CD4-positive, alpha-beta T cell treated with Interleukin-4 for 4 hours (primary cell): ENCODE measurements around the gene ALS2CL.
"Not testable (repeated sequence)": the region's sequence is repeated elsewhere in the genome, so short reads cannot be mapped to it uniquely, and the experiment has no call there.

Experiments
- DNase-seq: peaks from one replicate; pipeline ENCODE4 v3.0.0-alpha.2; 2020

ALS2CL gene

GRCh38 chr3:46714728-46715506 is 21.4 kb upstream of the ALS2CL start:
- DNase-seq, result no peak

DNA sequence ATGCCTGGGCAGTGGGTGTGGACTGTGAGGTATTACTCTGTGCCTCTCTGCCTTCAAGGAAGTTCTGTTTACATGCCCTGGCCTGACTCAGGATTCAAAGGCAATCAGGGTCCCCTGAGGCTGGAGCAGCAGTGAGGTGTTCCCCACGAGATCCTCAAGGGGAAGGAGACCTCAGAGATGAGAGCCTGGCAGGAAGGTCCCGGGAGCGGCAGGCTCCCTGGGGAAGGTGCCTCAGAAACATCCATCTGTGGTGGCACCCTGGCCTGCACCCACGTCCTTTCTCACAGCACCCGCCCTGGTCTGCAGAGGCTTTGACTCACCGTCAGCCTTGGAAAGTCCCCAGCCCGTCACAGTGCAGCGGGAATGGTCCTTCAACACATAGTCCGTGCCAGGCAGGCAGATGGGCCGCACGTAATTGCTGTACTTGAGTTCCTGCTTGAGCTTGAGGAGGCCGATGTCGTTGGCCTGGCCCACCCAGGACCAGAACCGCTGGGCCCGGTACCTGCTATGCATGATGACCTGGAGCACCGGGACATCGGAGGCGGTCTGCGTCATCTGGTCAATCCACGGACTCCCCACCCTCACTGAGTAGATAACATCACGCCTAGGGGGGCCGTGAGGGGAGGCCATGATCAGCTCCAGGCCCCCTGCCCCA is 20.5 kb upstream of the ALS2CL start:
- no peak for DNase-seq

- DNase-seq, result no peak
Measured at GRCh38 chr3:46713050-46713897, 19.8 kb upstream of the ALS2CL start.

DNA sequence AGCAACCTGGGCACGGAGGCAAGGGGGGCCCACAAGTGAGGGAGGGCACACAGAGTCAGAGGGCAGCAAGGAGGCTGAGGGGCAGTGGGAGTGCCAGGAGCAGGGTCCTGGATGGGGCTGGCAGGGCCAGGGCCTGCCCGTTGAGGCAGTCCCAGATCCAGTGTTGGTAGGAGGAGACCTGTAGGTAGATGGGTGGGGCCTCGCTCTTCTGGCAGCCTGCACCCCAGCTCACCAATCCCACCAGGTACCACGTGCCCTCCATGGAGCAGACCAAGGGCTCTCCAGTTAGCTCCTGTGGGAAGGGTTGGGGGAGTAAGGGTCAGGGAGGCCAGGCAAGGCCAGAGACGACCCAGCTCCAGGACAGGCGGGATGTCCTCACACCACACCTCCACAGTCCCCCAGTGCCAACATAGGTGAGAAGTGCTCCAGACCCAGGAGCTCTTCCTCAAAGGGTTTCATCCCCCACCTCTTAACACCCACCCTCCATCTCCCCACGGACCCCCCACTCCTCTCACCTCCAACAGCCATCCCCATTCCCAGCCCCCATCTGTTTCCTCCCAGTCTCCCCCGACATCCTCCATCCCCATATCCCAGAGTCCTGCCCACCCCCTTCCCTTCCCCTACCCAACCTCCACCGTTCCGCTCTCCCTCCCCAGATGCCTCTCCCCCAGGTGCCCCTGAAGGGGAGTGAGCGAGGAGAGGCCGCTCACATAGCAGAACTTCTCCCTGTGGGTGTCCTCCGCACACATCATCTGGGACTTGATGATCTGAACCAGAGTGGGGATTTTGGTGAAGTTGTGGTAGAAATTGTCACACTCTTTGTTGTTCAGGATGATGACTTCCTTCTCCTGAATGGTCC is 18.9 kb upstream of the ALS2CL start:
- DNase-seq, result no peak

DNA sequence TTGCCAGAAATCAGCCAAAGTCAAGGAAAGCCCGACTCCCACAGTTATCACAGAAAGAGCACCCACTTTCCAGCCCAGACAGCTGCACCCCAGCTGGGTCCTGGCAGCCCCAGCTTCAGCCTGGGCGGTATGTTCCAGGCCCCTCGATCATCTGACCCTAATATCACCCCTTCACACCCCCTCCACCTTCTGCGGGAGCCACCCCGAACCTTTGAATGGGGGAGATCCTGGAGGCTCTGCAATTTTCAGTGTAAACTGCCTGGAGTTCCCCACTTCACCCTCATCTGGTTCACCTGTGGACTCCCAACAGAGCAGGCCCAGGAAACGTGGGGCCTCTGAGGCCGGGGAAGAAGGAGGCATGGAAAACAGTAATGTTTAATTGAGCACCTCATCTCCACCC is 18.3 kb upstream of the ALS2CL start:
- no peak for DNase-seq

- no peak for DNase-seq
Measured at GRCh38 chr3:46711305-46711704, 17.8 kb upstream of the ALS2CL start.

- DNase-seq, result no peak
Measured at GRCh38 chr3:46710671-46711295, 17.3 kb upstream of the ALS2CL start.

- no peak for DNase-seq
Measured at GRCh38 chr3:46710229-46710628, 16.8 kb upstream of the ALS2CL start.

- no peak for DNase-seq
Measured at GRCh38 chr3:46709721-46710120, 16.2 kb upstream of the ALS2CL start.

DNA sequence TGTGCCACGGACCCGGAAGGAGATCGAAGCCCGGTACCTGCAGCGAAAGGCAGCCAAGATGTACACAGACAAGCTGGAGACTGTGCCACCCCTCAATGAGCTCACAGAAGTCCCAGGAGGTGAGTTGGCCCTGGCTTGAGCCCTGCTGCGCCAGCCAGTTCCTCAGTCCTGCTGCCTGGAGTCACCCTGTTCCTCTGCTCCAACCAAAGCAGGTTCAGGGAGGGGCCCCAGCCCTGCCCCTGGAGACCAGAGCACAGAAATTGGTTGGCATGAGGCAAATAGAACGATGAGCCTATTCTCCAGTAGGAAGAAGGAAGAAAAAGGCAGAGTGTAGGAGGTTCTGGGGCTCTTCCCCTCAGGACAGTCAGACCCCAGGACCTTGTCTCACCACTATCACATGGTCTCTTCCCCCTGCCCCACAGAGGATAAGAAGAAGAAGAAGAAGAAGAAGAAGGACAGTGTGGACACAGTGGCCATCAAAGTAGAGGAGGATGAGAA is 15.7 kb upstream of the ALS2CL start:
- no peak for DNase-seq

- no peak for DNase-seq
Measured at GRCh38 chr3:46708401-46709156, 15.1 kb upstream of the ALS2CL start.

GRCh38 chr3:46707601-46708011 is 14.1 kb upstream of the ALS2CL start:
- DNase-seq, result no peak

DNA sequence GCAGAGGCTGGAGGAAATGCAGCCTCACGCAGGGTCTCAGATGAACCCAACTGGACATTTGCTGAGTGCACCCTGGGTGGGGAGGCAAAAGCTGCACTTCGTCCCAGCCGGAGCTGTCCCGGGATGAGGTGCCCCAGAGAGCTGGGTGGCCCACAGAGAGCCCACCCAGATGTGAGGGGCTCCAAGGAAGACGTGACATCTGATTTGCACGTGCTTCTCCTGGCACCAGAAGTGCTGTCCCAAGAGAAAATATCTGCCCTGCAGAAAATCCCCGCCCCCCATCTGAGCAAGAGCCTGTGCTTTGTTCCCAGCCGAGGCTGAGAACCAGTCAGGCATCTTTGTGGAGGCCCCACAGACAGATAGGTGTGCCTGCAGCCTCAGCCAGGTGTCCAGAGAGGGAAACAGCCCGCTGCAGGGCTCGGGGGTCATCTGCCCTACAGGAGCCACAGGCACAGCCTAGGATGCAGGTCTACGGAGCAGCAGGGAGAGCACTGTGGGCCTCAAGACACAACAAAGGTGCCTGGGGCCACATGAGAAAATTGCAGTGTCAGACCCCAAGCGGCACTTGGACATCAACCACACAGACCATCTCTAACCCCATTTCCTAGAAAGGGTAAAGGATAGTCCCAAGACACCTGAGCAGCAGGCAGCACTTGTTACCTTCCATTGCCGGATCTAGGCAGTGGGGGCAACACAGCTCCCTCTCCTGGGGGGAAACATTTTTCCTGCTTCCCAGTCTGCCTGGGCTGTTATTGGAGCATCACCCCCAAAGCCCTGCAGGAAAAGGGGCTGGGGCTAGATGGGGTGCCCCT is 13.5 kb upstream of the ALS2CL start:
- DNase-seq, result no peak

DNA sequence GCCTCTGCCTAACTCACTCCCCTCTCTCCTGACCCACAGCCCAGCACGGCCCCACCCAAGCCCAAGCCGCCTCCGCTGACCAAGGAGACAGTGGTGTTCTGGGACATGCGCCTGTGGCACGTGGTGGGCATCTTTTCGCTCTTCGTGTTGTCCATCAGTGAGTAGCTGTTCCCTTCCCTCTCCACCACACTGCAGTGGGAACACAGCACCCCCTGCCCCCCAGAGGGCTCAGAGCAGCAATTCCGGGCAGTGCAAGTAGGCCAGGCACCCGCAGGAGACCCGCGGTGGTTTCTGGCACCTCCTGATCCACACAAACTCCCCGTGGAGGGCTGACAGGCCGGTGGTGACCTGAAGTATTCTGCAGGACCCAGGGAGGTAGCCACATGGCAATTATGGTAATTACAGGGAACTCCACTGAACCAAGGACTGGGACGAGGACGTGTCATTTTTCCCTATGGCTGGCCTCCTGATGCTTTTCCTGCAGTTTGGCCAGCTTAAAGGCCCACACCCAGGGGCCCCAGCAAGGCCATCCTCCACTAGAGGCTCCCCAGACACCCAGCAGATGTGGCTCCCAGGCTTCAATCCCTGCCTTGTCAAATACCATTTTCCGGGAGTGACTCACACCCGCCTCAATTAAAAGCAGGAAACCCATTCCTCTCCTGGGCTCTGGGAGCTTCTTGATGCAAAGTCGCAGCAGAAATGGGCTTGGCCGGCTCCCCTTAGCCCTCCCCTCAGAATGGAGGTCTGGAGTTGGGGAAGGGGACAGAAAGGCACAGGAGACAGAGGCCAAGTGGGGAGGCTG is 12.5 kb upstream of the ALS2CL start:
- DNase-seq, result no peak

GRCh38 chr3:46705022-46705530 is 11.6 kb upstream of the ALS2CL start:
- DNase-seq, result peak; percentile 60

GRCh38 chr3:46704346-46704745 is 10.9 kb upstream of the ALS2CL start:
- not testable (repeated sequence) for DNase-seq

GRCh38 chr3:46703013-46703520 is 9.6 kb upstream of the ALS2CL start:
- no peak for DNase-seq

DNA sequence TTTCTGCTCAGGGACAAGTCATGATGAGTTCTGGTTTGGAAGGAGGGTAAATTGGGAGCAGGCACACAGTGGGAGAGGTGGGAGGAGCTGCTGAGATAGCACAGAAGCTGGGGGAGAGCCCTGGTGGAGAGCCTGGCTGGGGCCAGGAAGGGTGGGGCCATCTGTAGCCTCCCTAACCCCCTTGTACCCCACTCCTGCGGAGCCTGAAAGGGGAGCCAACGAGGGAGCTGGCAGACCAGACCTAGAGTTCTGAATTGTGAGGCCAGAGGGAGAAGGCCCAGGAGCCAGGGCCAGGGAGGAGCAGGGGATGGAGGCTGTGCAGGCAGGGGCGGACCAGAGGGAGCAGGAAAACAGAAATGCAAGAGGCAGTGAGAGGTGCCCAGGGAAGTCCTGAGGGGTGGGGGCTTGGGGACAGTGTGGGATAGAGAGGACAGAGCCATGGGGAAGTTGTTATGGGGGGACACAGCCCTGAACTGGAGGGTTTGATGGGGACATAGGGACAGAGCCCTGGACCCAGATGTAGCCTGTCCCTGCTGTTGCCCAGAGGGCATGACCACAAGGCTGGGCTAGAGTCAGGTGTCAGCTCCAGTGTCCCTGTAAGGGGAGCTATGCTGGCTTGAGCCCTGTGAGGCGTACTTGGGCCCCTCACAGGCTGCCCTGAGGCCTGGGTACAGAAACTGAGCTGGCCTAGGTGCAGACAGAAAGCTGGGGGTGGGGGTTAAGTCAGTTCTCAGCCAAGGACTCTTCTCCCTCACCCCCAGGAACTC is 8.9 kb upstream of the ALS2CL start:
- no peak for DNase-seq
